ENCODE results near the gene PHC2.

GRCh38 chr1:33462405-33463164, 31.7 kb upstream of the PHC2 start:
- TF ChIP-seq ZFP3 (tag by site-specific recombination; IDR thresholded peaks at IDR 0.05; ENCODE audit: low read depth), result no peak
- no peak for TF ChIP-seq ZNF16 (tag by site-specific recombination; IDR thresholded peaks at IDR 0.05; ENCODE audit: low read depth)
- no peak for TF ChIP-seq ZNF416 (tag by site-specific recombination; IDR thresholded peaks at IDR 0.05)
- no peak for TF ChIP-seq OVOL3 (tag by site-specific recombination; IDR thresholded peaks at IDR 0.05)
- no peak for TF ChIP-seq REST (tag by site-specific recombination; IDR thresholded peaks at IDR 0.05)
